NOMO-1 (cell line): ENCODE measurements around the gene NOTCH2.
"Not testable (repeated sequence)": the region's sequence is repeated elsewhere in the genome, so short reads cannot be mapped to it uniquely, and the experiment has no call there.

Experiments
- DNase-seq, 2 experiments: peaks; one replicate each; lab custom pipeline; 2025; ENCODE audit not compliant: unreplicated experiment in 2 of 2; lab: John Stamatoyannopoulos, UW

NOTCH2 gene

GRCh38 chr1:120069920-120070214 lies 405 bp upstream of the NOTCH2 start:
- DNase-seq: not testable (repeated sequence)

- DNase-seq: not testable (repeated sequence)
These were observed 787 bp downstream of the NOTCH2 start for GRCh38 chr1:120068683-120069066.

- not testable (repeated sequence) for DNase-seq
These were observed 21.3 kb downstream of the NOTCH2 start for GRCh38 chr1:120048208-120048607.

GRCh38 chr1:120041771-120042170 lies 27.7 kb downstream of the NOTCH2 start:
- not testable (repeated sequence) for DNase-seq

- not testable (repeated sequence) for DNase-seq
These were observed 37.2 kb downstream of the NOTCH2 start for GRCh38 chr1:120032253-120032652.

- DNase-seq: not testable (repeated sequence)
These were observed 45.7 kb downstream of the NOTCH2 start for GRCh38 chr1:120023791-120024190.

- not testable (repeated sequence) for DNase-seq
These were observed 54.5 kb downstream of the NOTCH2 start for GRCh38 chr1:120014978-120015377.

GRCh38 chr1:120008320-120008719 lies 61.1 kb downstream of the NOTCH2 start:
- DNase-seq: not testable (repeated sequence)

- not testable (repeated sequence) for DNase-seq
These were observed 61.6 kb downstream of the NOTCH2 start for GRCh38 chr1:120007850-120008249.

- DNase-seq: not testable (repeated sequence)
These were observed 68.4 kb downstream of the NOTCH2 start for GRCh38 chr1:120001035-120001434.

- peak; percentile 50 to 66 for DNase-seq
These were observed 72.6 kb downstream of the NOTCH2 start for GRCh38 chr1:119996731-119997312.

- DNase-seq: not testable (repeated sequence)
These were observed 73.5 kb downstream of the NOTCH2 start for GRCh38 chr1:119995975-119996374.

GRCh38 chr1:119988306-119989062 lies 81.0 kb downstream of the NOTCH2 start:
- peak; percentile 78 to 98 for DNase-seq

- DNase-seq: peak; percentile 15 to 52
These were observed 81.8 kb downstream of the NOTCH2 start for GRCh38 chr1:119987686-119988085.

GRCh38 chr1:119987112-119987511 lies 82.3 kb downstream of the NOTCH2 start:
- peak; percentile 14 to 23 for DNase-seq

GRCh38 chr1:119986007-119986497 lies 83.4 kb downstream of the NOTCH2 start:
- DNase-seq: no peak

GRCh38 chr1:119984771-119985170 lies 84.7 kb downstream of the NOTCH2 start:
- no peak for DNase-seq

GRCh38 chr1:119981986-119982815 lies 87.3 kb downstream of the NOTCH2 start:
- no peak for DNase-seq

GRCh38 chr1:119981496-119981895 lies 88.0 kb downstream of the NOTCH2 start:
- DNase-seq: no peak

- peak; percentile 63 to 71 for DNase-seq
These were observed 91.4 kb downstream of the NOTCH2 start for GRCh38 chr1:119978018-119978505.

GRCh38 chr1:119977113-119977736 lies 92.2 kb downstream of the NOTCH2 start:
- not testable (repeated sequence) for DNase-seq
